ENCODE data around the gene STX12. TPM values are rescaled to one million over a fixed set of nuclear protein-coding genes. Genes with fewer than 3 reads are reported as not detected.
A peak's percentile ranks its signal among the peaks of the same experiment; 100 is the strongest.
"Not testable (repeated sequence)": the region's sequence is repeated elsewhere in the genome, so short reads cannot be mapped to it uniquely, and the experiment has no call there.

STX12 gene
- total and polyA plus RNA-seq, 2 experiments from 2014 or later, result 18.5 to 36.5 TPM

GRCh38 chr1:27868556-27868931, 95.5 kb downstream of the STX12 start:
- DNase-seq (ENCODE audit: low read depth in 1 of 2, low spot score in 1 of 2), result no peak
- Histone ChIP-seq H3K9me3 (ENCODE audit: low read depth) (no peaks in the 10 kb centered on the region), H3K4me1 (ENCODE audit: low read depth) (no peaks in the 10 kb centered on the region), H3K36me3 (no peaks in the 10 kb centered on the region), H3K4me3 (no peak overlapping the region), H3K27me3 (peaks cover 9% of the 10 kb centered on the region), H3K27ac (no peak overlapping the region)
- no peak for TF ChIP-seq CTCF (IDR thresholded peaks at IDR 0.05; ENCODE audit: low read depth, low read length)

- Histone ChIP-seq H3K27me3 (peaks cover 9% of the 10 kb centered on the region), H3K4me3 (no peak overlapping the region), H3K27ac (no peak overlapping the region), H3K4me1 (ENCODE audit: low read depth) (no peaks in the 10 kb centered on the region), H3K36me3 (no peaks in the 10 kb centered on the region), H3K9me3 (ENCODE audit: low read depth) (no peaks in the 10 kb centered on the region)
- no peak for TF ChIP-seq CTCF (IDR thresholded peaks at IDR 0.05; ENCODE audit: low read depth, low read length)
- no peak for DNase-seq (ENCODE audit: low read depth in 1 of 2, low spot score in 1 of 2)
Measured at GRCh38 chr1:27868932-27869718, 96.1 kb downstream of the STX12 start.

- Histone ChIP-seq H3K9me3 (ENCODE audit: low read depth) (no peaks in the 10 kb centered on the region), H3K27ac (no peak overlapping the region), H3K4me3 (no peak overlapping the region), H3K27me3 (peaks cover 9% of the 10 kb centered on the region), H3K4me1 (ENCODE audit: low read depth) (no peaks in the 10 kb centered on the region), H3K36me3 (no peaks in the 10 kb centered on the region)
- no peak for TF ChIP-seq CTCF (IDR thresholded peaks at IDR 0.05; ENCODE audit: low read depth, low read length)
- no peak for DNase-seq (ENCODE audit: low read depth in 1 of 2, low spot score in 1 of 2)
Measured at GRCh38 chr1:27869719-27870085, 96.7 kb downstream of the STX12 start.

GRCh38 chr1:27871076-27871475, 98.1 kb downstream of the STX12 start:
- H3K4me1 ChIP-seq (ENCODE audit: low read depth); H3K4me3 ChIP-seq; H3K27ac ChIP-seq; H3K27me3 ChIP-seq; DNase-seq (ENCODE audit: low read depth in 1 of 2, low spot score in 1 of 2); H3K9me3 ChIP-seq (ENCODE audit: low read depth); H3K36me3 ChIP-seq: not testable (repeated sequence)

- Histone ChIP-seq H3K4me1 (ENCODE audit: low read depth) (no peaks in the 10 kb centered on the region), H3K27ac (no peak within 1 kb of the TSS), H3K4me3 (peak within 1 kb of the TSS; percentile 37), H3K27me3 (peaks cover 9% of the 10 kb centered on the region), H3K9me3 (ENCODE audit: low read depth) (no peaks in the 10 kb centered on the region), H3K36me3 (no peaks in the 10 kb centered on the region)
- peak; percentile 52 to 83 for DNase-seq (ENCODE audit: low read depth in 1 of 2, low spot score in 1 of 2)
- no peak for TF ChIP-seq CTCF (IDR thresholded peaks at IDR 0.05; ENCODE audit: low read depth, low read length)
Measured at GRCh38 chr1:27872059-27872801, 99.2 kb downstream of the STX12 start, which contains the start of gene THEMIS2. THEMIS2 (plus strand) TSS chr1:27872544; CDS start chr1:27872572, 28 bp downstream.
